ENCODE measurements around the gene RRP8. TPM values are rescaled to one million over a fixed set of nuclear protein-coding genes. Genes with fewer than 3 reads are reported as not detected.

Gene RRP8
- total RNA-seq, 1 donor from 2014 or later = 17.8 TPM

DNA sequence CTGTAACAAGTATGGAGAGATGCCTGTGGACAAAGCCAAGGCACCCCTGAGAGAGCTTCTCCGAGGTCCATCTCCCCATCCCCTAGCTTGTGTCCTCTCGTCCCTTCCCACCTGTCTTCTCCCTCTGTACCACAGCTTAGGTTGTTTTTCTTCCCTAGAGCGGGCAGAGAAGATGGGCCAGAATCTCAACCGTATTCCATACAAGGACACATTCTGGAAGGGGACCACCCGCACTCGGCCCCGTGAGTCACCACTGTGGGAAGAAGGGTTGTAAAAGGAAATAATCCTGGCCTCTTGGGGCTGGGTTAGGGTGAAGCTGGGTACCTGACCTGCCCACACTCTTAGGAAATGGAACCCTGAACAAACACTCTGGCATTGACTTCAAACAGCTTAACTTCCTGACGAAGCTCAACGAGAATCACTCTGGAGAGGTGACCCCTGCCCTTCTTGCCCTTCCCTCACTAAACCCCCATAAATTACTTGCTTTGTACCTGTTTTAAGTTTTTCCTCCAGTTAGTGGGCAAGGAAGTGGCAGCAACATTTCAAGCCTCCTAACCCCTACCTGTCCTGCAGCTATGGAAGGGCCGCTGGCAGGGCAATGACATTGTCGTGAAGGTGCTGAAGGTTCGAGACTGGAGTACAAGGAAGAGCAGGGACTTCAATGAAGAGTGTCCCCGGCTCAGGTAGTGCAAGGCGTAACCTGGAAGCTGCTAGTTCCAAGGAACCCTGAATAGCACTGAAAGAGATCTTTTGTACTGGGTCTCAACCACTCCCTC, 5.5 kb upstream of the RRP8 start:
- no peak overlapping the region for H3K4me3 Mint-ChIP-seq (ENCODE audit: unreplicated experiment)
- H3K27ac Mint-ChIP-seq (ENCODE audit: unreplicated experiment) = peak overlapping the region; percentile 56
- peaks cover 22% of the 10 kb centered on the region for H3K36me3 Mint-ChIP-seq (ENCODE audit: unreplicated experiment)
- H3K4me1 Mint-ChIP-seq (ENCODE audit: unreplicated experiment) = peaks cover 23% of the 10 kb centered on the region
- no peak for TF ChIP-seq CTCF (IDR thresholded peaks at IDR 0.05)
- H3K9me3 Mint-ChIP-seq (ENCODE audit: unreplicated experiment) = no peaks in the 10 kb centered on the region
- H3K27me3 Mint-ChIP-seq (ENCODE audit: unreplicated experiment) = no peaks in the 10 kb centered on the region
- peak; percentile 53 for DNase-seq (ENCODE audit: extremely low spot score, unreplicated experiment)

GRCh38 chr11:6608011-6608410, 4.6 kb upstream of the RRP8 start:
- no peak for TF ChIP-seq CTCF (IDR thresholded peaks at IDR 0.05)
- no peak overlapping the region for H3K27ac Mint-ChIP-seq (ENCODE audit: unreplicated experiment)
- H3K36me3 Mint-ChIP-seq (ENCODE audit: unreplicated experiment) = peaks cover 22% of the 10 kb centered on the region

DNA sequence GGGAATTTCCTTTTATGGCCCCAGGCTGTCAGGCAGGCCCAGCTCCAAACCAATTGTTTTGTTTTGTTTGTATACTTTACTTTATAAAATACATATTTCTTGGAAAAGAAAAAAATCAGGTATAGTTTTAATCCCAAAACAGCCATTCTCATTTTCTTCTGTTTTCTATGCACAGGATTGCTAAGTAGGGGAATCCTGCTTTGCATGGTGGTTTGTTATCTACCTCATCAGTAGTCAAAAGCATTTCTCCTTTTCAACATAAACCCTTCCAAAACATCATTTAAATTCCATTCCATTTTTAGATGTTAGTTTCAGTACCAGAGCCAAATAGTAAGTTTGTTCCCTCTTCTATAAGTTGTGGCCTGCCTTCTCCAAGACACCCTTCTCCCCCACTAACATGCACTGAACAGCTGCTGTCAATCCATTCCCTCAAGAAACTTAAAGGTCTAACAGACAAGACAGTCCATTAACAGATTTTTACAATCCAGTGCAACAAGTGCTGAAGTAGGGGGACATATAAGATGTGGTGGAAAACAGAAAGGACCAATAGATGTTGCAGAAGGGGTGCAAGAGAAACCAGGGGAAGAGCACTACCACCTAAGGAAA, 3.9 kb upstream of the RRP8 start:
- H3K4me3 Mint-ChIP-seq (ENCODE audit: unreplicated experiment) = no peak overlapping the region
- no peak for TF ChIP-seq CTCF (IDR thresholded peaks at IDR 0.05)
- peaks cover 23% of the 10 kb centered on the region for H3K4me1 Mint-ChIP-seq (ENCODE audit: unreplicated experiment)
- H3K27ac Mint-ChIP-seq (ENCODE audit: unreplicated experiment) = no peak overlapping the region
- H3K27me3 Mint-ChIP-seq (ENCODE audit: unreplicated experiment) = no peaks in the 10 kb centered on the region
- DNase-seq (ENCODE audit: extremely low spot score, unreplicated experiment) = peak; percentile 13
- peaks cover 22% of the 10 kb centered on the region for H3K36me3 Mint-ChIP-seq (ENCODE audit: unreplicated experiment)
- no peaks in the 10 kb centered on the region for H3K9me3 Mint-ChIP-seq (ENCODE audit: unreplicated experiment)

More at GRCh38 chr11:6608011-6608410, 4.6 kb upstream of the RRP8 start:
- Mint-ChIP-seq H3K4me3 (ENCODE audit: unreplicated experiment) (no peak overlapping the region), H3K4me1 (ENCODE audit: unreplicated experiment) (peaks cover 23% of the 10 kb centered on the region), H3K9me3 (ENCODE audit: unreplicated experiment) (no peaks in the 10 kb centered on the region), H3K27me3 (ENCODE audit: unreplicated experiment) (no peaks in the 10 kb centered on the region)
- peak; percentile 72 for DNase-seq (ENCODE audit: extremely low spot score, unreplicated experiment)

DNA sequence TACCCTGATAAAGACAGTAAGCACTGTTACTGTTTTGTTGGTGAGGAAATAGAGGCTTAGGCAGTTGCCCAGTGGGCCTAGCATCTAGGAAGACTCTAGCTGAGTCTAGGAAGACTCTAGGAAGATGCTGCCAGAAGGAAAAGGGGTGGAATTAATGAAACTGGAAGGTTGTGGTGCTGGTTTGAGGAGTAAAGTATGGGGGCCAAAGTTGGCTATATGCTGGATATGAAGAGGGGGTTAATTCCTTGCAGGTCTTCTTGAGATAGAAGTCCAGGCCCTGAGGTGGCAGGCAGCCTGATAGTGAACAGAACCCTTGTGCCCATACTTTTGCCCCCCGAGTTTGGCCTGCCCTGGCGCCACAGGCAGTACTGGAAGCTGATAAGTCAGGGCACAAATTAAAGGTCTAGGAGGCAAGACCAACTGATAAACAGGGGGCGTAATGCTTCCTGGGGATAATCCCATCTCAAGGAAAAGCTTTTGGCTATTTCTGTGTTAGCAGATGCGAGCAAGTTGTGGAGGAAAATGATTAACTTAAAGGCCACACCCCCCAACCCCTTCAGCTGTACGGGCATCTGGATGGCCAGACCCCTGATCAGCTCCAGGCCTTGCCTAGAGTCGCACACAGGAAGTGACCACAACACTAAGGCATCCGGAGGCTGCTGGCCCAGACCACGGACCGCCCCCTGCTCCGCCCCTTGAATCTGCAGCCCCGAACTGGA, 3.2 kb upstream of the RRP8 start:
- no peak for TF ChIP-seq CTCF (IDR thresholded peaks at IDR 0.05)
- DNase-seq (ENCODE audit: extremely low spot score, unreplicated experiment) = peak; percentile 92
- peaks cover 22% of the 10 kb centered on the region for H3K36me3 Mint-ChIP-seq (ENCODE audit: unreplicated experiment)
- peaks cover 23% of the 10 kb centered on the region for H3K4me1 Mint-ChIP-seq (ENCODE audit: unreplicated experiment)
- H3K4me3 Mint-ChIP-seq (ENCODE audit: unreplicated experiment) = no peak overlapping the region
- H3K27me3 Mint-ChIP-seq (ENCODE audit: unreplicated experiment) = no peaks in the 10 kb centered on the region
- no peak overlapping the region for H3K27ac Mint-ChIP-seq (ENCODE audit: unreplicated experiment)
- H3K9me3 Mint-ChIP-seq (ENCODE audit: unreplicated experiment) = no peaks in the 10 kb centered on the region

DNA sequence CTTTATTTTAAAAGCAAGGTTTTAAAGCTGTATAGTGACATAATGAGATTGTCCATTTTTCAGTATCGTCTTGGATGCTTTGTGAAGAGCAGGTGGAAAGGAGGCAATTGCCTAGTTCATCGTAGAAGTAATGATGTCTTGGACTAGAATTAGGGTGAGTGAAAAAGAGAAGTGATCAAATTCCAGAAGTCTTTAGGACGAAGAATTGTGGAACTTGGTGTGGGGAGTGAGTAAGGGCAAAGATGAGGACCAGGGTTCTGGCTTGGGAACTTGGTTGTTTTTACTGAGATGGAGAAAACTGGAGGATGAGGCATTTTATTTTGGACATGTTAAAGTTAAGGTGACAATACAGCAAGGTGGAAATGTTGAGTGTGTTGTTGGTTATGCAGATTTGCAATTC, 1.4 kb upstream of the RRP8 start:
- TF ChIP-seq CTCF (IDR thresholded peaks at IDR 0.05) = no peak
- no peaks in the 10 kb centered on the region for H3K27me3 Mint-ChIP-seq (ENCODE audit: unreplicated experiment)
- DNase-seq (ENCODE audit: extremely low spot score, unreplicated experiment) = no peak
- H3K36me3 Mint-ChIP-seq (ENCODE audit: unreplicated experiment) = peaks cover 16% of the 10 kb centered on the region
- H3K4me1 Mint-ChIP-seq (ENCODE audit: unreplicated experiment) = peaks cover 12% of the 10 kb centered on the region
- no peak overlapping the region for H3K4me3 Mint-ChIP-seq (ENCODE audit: unreplicated experiment)
- H3K9me3 Mint-ChIP-seq (ENCODE audit: unreplicated experiment) = no peaks in the 10 kb centered on the region
- no peak overlapping the region for H3K27ac Mint-ChIP-seq (ENCODE audit: unreplicated experiment)
